Activated gamma-delta T cell (primary cell): ENCODE measurements around the gene COG5.

ENCODE experiments used
- DNase-seq: peaks from one replicate; lab custom pipeline; 2025; lab: John Stamatoyannopoulos, UW

Gene COG5

DNA sequence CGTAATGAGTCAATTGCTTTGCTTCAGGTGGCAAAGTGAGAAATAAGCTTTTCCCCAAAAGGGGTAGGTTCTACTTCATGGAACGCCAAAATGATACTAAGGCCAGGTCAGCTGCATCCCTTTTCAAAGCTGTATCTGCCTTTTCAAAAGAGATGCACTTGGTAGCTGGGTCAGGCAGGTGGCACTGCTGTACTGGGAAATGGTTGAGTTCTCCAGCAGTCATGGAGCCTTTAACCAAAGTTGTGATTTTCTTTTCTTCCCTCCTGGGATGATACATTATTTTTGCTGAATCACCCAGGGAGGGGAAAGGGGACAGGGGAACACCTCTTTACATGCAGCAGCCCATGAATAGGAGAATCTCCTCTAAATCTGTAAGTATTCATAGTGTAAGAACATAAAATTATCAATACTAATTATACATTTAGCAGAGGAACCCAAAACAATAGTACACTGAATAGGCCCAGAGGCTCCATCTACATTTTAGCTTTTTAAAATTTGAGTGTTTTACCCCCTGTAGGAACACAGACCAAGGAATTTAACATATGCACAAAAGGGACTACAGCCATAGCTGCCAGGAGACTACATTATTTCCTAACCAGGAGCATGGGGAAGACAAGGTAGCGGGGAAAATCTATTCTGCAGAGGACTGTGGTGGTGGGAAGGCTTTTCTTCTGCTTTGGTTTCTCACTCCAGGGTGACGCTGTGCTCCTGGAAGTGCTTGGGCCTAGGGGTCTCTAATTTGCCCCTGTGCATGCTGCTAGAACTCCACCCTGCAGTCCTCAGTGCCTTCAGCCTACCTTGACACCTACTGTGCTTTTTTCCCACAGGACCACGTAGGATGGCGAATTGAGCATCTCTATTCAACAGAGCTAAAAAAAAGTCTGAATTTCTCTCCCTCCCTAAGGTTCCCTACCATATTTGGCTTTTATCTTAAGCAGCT is 100.3 kb downstream of the COG5 start:
- no peak for DNase-seq

DNA sequence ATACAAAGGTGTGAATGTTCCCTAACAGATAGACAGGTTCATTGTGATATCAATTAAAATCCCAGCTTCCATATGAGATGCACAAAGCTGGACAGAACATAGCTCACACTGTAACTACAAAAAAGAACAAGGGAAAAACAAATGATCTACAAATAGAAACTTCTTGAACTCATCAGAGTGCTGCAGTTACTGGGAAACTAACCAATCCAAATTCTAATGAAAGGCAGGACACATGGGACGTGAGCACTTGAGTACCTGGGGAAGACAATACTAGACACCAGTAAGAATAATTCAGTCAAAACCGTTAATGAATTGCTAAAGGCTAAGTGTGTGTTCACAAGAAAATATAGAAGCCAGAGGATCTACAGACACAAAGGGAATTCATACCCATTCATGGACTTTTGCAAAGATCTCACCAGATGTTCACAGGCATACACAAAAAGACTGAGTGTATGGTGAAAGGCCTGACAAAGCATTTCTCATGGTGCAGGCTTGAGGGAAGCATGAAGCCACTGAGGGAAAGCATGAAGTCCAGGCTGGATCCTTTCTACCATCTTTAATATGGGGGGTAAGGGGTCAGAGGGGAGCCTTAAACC is 101.7 kb downstream of the COG5 start:
- no peak for DNase-seq

DNA sequence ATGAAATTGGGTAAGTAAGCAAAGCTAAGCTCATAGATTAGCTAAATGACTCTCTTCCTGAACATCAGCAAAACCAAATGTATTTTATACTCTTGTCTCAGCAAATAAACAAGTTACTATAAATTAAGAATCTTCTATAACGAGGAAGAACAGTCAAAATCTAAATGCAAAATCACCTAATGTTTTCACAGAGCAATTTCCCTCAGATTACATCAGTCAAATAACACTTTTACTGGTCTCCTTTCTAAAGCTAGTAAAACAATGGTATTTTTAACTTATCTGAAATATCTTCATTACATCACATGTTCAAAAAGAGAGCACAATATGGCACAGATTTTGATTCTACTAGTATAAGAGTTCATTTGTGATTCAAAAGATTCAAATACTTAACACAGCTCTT is 110.3 kb downstream of the COG5 start:
- DNase-seq, result no peak

DNA sequence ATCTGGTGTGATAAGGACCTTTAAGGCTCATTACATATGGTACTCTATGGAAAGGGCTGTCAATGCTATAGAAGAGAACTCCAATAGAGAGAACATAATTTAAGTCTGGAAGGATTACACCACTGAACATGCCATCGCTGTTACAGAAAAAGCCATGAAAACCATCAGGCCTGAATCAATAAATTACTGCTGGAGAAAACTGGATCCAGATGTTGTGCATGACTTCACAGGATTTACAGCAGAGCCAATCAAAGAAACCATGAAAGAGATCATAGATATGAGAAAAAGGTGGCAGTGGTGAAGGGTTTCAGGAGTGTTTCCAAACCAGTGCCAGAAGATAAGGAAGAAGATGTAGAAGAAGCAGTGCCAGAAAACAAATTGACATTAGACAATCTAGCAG is 112.8 kb downstream of the COG5 start:
- no peak for DNase-seq

DNA sequence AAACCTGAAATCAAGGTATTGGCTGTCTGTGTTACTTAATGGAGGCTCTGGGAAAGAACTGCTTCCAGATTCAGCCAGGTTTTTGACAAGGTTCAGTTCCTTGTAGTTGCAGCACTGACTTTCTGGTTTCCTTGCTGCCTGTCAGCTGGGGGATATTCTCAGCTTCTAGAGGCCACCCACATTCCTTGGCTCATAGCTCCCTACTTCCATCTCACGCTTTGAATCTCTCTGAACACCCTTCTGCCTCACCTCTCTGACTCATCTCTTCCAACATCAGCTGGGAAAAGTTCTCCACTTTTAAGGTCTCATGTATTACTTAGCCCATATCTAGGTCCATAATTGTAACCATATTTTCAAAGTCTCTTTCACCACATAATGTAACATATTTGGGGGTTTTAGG is 116.7 kb downstream of the COG5 start:
- DNase-seq, result no peak

DNA sequence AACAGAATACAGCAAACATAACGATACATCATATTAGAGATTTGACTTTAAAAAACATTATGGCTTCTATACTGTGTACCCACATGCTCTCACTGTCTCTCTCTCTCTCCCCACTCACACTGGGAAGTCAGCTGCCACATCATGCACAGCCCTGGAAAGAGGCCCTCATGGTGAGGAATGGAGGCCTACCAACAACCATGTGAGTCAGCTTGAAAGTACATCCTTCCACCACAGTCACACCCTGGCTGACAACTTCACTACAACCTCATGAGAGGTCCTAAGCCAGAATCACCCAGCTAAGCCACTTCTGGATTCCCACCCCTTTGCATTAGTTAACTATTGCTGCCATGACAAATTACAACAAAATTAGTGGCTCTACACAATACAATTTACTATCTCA is 117.2 kb downstream of the COG5 start:
- DNase-seq, result no peak

DNA sequence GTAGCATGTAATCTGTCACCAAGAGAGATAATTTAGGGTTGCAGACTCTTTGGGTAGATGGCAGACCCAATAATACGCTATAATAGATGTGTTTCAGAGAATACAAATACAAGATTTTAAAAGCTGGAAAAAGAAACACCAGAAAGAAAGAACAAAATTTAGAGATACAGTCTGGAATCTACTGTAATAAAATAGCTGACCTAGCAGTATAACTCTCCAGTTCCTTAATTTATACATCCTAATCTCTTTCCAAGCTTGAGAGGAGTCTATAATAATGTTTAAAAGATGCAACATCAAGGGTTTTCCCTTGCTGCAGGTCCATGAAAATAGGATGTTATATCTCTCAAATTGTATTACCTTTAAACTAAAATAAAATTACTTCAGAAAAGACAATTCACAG is 121.0 kb downstream of the COG5 start:
- DNase-seq, result no peak

DNA sequence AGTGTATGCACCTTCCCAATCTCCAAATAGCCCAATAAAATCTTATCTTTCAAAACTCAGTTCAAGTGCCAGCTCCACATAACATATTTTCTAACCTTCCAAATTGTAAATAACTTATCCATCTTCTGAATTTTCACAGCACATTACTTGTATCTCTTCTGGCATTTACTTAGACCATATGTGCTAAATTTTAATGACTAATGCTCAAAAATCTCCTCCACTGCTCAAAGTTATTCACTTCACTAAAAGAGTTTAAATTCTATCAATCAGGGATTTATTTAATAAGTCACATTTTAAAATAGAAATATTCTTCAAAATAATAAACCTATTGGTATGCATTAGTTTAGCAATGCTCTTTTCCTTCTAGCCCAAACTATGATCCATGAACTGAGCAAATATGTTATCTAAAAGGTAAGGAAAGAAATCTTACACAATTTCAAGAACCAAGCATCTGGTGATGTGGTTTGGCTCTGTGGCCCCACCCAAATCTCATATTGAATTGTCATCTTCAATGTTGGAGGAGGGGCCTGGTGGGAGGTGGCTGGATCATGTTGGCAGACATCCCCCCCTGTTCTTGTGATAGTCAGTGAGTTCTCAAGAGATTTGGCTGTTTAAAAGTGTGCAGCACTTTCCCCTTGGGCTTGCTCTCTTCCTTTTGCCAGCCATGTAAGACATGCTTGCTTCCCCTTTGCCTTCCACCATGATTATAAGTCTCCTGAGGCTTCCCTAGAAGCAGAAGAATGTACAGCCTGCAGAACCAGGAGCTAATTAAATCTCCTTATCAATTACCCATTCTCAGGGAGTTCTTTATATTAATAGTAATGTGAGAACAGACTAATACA is 121.9 kb downstream of the COG5 start:
- DNase-seq, result no peak

DNA sequence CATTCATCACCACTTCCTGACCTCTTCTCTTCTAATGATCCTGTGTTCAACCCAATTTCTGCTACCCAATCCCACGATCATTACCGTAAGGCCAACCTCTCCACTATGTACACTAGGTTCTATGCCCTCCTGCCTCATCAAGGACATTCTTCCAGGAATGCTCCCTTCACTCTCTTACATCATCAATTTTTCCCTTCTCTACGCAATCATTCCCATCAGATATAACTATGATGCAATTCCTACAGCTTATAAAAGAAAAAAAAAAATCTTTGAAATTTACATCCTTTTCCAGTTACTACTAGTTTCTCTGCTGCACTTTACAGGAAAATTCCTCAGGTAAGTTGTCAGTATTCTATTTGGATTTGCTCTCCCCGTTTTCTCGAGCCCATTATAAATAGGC is 124.7 kb downstream of the COG5 start:
- no peak for DNase-seq

DNA sequence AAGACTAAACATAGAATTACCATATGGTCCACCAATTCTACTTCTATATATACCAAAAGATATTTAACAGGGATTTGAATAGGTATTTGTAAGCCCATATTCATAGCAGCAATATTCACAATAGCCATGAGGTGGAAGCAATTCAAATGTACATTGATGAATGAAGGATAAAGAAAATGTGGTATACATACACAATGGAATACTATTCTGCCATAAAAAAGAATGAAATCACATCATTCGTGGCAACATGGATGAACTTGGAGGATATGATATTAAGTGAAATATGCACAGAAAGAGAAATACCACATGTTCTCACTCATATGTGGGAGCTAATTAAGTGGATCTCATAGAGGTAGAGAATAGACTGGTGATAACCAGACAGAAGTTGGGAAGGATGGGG is 128.0 kb downstream of the COG5 start:
- DNase-seq, result no peak

DNA sequence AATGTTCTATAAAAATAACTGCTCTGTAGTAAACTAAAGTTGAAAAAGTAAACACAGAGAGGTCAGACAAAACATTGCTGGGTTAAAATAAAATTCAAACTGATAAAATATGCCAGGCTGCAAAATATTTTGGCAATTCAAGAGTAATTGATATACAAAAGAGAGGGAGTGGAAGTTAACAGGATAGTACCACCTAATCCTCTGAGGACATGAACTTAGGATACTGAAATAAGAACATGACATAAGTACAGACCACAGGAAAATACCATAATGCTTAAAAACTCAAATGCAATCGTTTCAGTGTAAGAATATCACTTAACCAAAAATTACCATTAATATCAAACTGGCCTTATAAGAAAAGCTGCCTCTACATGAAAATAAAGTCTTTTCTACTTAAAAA is 131.5 kb downstream of the COG5 start:
- DNase-seq, result no peak

DNA sequence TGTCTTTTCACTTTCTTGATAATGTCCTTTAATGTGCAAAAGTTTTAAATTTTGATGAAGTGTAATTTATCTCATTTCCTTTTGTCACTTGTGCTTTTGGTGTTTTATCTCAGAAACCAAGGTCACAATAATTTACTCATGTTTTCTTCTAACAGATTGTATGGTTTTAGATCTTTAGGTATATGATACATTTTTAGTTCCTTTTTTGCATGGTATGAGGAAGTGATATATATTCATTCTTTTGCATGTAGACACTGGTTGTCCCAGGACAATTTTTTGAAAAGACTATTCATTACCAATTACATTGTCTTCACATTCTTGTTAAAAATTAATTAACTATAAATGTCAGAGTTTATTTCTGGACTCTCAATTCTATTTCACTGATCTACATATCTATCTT is 133.7 kb downstream of the COG5 start:
- DNase-seq, result no peak

DNA sequence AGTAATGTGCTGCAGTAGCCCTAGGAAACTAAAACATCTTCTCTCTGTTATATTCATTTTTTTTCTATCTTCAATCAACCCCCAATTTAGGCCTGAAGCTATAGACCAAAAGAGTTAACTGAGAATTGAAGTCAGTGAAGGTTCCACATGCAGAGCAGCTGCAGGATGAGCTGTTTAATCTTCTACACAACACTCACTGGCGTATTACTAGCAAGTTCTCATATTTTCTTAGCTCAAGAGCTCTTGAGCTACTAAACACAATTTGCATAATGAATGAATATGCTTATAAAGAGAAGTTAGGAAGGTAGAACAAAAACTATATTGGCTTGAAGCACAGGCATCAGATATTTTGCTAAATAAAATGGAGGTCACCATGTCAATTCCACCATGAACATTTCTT is 135.1 kb downstream of the COG5 start:
- no peak for DNase-seq

DNA sequence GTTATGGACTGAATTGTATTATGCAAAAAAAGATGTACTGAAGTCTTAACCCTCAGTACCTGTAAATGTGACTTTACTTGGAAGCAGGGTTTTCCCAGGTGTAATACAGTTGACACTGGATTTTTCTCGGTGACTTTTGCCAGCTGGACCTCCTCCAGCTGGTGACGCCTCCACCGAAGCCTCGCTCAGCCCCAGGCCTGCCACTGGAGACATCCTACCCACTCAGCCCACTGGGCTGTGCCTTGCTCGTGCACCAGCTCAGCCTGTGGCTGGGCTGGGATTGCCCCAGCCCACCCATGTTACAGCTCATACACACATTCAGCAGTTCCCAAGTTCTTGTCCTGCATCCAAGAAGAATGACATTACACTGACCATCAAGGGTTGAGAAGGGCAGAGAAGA is 136.3 kb downstream of the COG5 start:
- no peak for DNase-seq

DNA sequence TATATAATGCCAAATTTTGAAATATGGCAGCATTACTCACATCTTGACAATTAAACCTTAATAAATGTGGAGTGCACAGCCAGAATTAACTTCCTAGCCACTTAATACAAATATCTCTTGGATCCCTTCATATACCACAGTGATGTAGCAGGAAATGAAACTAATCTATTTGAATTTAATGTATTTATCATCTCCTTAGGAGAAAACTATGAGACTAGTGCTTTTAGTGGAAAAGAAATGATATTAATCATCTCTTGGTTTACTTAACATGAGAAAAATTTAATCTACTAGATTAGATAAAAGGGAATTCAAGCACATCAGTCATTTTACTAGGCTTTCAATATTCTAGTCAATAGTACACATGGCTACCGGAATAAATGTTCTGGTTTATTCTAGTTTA is 149.5 kb downstream of the COG5 start:
- no peak for DNase-seq

DNA sequence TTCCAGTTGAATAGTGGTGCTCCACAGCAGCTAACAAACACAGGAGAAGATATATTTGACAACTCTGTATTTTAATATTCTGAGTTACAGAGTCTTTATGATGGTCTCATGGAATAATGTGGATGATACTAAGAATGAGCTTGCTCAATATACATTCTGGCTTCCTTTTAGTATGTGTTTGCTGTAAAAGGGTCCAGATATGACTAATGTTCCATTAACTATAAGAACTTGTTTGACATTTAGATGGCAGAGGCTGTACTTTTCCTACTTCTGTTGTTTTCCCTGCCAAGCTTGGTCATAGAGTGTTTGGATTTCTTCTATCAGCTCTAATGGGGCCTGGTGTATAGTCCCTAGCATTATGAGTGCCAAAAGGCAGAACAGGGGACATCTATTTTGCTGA is 155.4 kb downstream of the COG5 start:
- no peak for DNase-seq

DNA sequence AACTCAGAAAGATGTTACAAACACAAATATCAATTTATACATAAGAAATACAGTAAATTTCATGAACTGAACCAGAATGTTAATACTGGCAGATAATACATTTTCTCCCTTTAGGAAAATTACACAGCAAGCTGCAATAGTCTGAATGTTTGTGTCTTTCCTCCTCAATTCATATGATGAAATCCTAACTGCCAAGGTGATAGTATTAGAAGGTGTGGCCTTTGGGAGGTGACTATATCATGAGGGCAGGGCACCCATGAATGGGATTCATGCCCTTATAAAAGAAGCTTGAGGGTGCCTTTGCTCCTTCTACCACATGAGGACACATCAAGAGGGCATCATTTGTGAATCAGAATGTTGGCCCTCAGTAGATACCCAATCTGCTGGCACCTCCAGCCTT is 158.2 kb downstream of the COG5 start:
- no peak for DNase-seq

DNA sequence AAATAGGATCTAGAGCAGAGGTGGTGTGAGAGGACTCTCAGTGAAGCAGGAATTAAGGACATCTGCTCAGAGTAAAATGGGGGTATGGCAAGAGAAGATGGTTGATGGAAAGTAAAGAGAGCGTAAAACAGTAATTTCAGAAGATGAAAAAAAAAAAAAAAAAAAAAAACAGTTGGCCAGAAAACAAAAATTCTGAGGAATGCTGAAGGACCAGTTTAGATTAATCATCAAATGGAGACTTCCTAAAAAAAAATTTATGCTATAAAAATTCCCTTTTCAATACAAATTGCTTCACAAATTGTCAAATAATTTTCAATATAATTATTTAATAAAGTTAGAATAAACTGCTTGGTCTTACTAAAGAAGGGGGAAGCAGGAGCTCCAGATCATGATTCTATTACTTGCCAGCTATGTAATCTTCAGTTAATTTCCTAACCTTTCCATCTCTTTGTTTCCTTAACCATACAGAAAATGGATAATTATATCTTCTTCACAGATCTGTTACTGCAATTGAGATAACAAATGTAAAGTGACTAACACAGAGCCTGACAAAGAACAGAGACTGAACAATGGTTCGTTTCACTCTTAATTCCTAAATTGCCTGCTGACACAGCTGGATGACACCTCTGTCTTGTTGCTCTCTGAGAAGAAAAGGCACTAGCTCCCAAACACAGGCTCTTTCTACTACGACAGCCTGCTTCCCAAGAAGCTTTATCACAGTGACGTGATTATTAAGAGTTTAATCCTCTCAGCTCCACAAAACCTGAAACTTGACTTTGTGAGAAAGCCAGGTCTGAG is 158.8 kb downstream of the COG5 start:
- DNase-seq, result no peak

DNA sequence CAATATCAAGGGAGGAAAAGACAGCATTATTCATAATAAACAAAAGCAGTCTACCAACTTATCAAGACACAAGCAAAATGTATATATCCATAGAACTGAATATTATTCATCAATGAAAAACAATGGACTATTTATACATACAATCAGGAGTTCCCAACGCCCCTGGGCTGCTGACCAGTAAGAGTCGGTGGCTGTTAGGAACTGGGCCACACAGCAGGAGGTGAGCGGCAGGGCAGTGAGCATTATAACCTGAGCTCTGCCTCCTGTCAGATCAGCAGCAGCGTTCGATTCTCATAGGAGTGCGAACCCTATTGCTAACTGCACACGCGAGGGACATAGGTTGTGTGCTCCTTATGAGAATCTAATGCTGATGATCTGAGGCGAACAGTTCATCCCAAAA is 165.6 kb downstream of the COG5 start:
- DNase-seq, result no peak

DNA sequence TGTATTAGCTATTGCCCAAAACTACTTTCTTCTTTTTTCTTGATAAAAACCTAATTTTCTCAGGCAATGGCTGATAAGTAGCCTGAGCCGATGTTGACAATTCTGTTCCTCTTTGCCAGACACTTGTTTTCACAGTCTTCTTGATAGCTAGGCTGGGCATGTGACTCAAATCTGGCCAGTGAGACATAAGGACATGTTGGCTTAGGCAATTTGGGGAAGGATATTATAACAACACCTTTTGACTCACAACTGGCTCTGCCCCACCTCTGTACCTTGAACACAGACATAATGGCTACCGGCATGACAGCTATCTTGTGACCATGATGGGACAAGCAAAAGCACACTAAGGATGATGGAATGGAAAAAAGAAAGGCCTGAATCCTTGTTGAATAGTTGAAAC is 166.7 kb downstream of the COG5 start:
- no peak for DNase-seq

DNA sequence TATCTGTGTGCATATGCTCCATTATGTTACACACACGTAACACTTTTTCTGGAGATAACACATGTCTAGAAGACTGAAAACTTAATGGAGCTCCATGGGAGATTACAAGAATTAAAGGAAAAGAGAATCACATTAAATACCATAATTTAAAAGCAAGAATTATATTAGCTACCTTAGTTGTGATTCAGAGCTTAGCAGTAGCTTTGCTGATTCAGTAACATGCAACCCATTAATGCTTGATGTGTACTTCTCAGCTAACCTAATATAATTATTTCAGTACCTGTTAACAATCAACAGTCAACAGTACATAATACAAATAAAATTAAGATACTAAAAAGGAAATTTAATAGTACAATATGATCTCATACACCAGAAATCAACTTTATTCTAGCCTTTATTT is 167.6 kb downstream of the COG5 start:
- DNase-seq, result no peak

DNA sequence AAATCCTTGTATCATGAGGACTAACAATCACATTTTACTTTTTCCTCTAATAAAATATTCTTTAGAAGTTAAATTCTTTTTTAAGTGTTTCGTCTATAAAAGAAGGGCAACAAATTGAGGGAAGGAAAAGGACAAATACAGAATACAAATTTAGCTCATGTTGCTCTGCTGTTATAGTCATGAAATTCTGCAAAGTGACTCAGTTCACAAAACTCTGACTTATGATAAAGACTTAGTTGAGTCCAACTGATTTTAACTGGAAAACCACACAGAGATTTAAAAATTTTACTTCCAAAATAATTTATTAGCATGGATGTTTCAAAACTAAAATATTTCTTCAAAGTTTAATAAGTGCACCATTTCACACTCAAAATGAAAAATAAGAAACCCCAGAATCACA is 168.9 kb downstream of the COG5 start:
- no peak for DNase-seq
